SK-N-SH treated with all-trans-retinoic acid at 6 μM for 48 hours (cell line): ENCODE measurements around the gene NKAPD1.

Experiments
- ARNTL ChIP-seq: fragments of 450-650 bp; formaldehyde crosslinking; IDR thresholded peaks from 2 replicates; pipeline ENCODE4 v1.5.0; 2020; ENCODE audit warnings: low read depth, mild to moderate bottlenecking, moderate library complexity, borderline replicate concordance
- ISL1 ChIP-seq: fragments of 250-450 bp; sonication (Bioruptor Pico); IDR thresholded peaks from 2 replicates; pipeline ENCODE4 v2.1.2; 2022; ENCODE audit warnings: mild to moderate bottlenecking, moderate library complexity
- OSR1 ChIP-seq: fragments of 250-450 bp; sonication (Bioruptor Pico); IDR thresholded peaks from 2 replicates; pipeline ENCODE4 v1.8.0; 2022; ENCODE audit warnings: moderate library complexity, mild to moderate bottlenecking, inconsistent platforms
- RARB ChIP-seq: fragments of 250-450 bp; sonication (Bioruptor Pico); IDR thresholded peaks from 2 replicates; pipeline ENCODE4 v1.8.0; 2021; ENCODE audit warnings: mild to moderate bottlenecking, moderate library complexity
- SNAI2 ChIP-seq: fragments of 250-450 bp; sonication (Bioruptor Pico); IDR thresholded peaks from 2 replicates; pipeline ENCODE4 v1.5.0; 2020; ENCODE audit warnings: mild to moderate bottlenecking, moderate library complexity
- TCF4 ChIP-seq: fragments of 250-450 bp; sonication (Bioruptor Pico); IDR thresholded peaks from 2 replicates; pipeline ENCODE4 v1.8.0; 2021; ENCODE audit warnings: mild to moderate bottlenecking, moderate library complexity, borderline replicate concordance
- TOX ChIP-seq: fragments of 250-450 bp; sonication (Bioruptor Pico); IDR thresholded peaks from 2 replicates; pipeline ENCODE4 v1.8.0; 2021; ENCODE audit warnings: mild to moderate bottlenecking, moderate library complexity, borderline replicate concordance
- ZFP3 ChIP-seq: fragments of 250-450 bp; sonication (Bioruptor Pico); IDR thresholded peaks from 2 replicates; pipeline ENCODE4 v1.5.0; 2020; ENCODE audit warnings: mild to moderate bottlenecking, moderate library complexity
- ZNF8 ChIP-seq: fragments of 450-650 bp; formaldehyde crosslinking; IDR thresholded peaks from 2 replicates; pipeline ENCODE4 v1.5.0; 2020; ENCODE audit warnings: mild to moderate bottlenecking, moderate library complexity
- TF ChIP-seq, protein P1 (sequence below): fragments of 250-450 bp; sonication (Bioruptor Pico); IDR thresholded peaks from 2 replicates; pipeline ENCODE4 v1.8.0; 2021; ENCODE audit warnings: low read depth, mild to moderate bottlenecking, moderate library complexity, borderline replicate concordance
- TF ChIP-seq, protein P2 (sequence below): fragments of 250-450 bp; sonication (Bioruptor Pico); IDR thresholded peaks from 2 replicates; pipeline ENCODE4 v1.5.1; 2021; ENCODE audit warnings: mild to moderate bottlenecking, moderate library complexity
- TF ChIP-seq, protein P3 (sequence below): fragments of 250-450 bp; sonication (Bioruptor Pico); IDR thresholded peaks from 2 replicates; pipeline ENCODE4 v1.5.0; 2020; ENCODE audit warnings: mild to moderate bottlenecking, moderate library complexity
- TF ChIP-seq, protein P4 (sequence below): fragments of 250-450 bp; sonication (Bioruptor Pico); IDR thresholded peaks from 2 replicates; pipeline ENCODE4 v1.5.1; 2020; ENCODE audit warnings: low read depth, mild to moderate bottlenecking, moderate library complexity
- TF ChIP-seq, protein P5 (sequence below): fragments of 250-450 bp; sonication (Bioruptor Pico); IDR thresholded peaks from 2 replicates; pipeline ENCODE4 v1.8.0; 2020; ENCODE audit warnings: mild to moderate bottlenecking, moderate library complexity, borderline replicate concordance

DNA sequence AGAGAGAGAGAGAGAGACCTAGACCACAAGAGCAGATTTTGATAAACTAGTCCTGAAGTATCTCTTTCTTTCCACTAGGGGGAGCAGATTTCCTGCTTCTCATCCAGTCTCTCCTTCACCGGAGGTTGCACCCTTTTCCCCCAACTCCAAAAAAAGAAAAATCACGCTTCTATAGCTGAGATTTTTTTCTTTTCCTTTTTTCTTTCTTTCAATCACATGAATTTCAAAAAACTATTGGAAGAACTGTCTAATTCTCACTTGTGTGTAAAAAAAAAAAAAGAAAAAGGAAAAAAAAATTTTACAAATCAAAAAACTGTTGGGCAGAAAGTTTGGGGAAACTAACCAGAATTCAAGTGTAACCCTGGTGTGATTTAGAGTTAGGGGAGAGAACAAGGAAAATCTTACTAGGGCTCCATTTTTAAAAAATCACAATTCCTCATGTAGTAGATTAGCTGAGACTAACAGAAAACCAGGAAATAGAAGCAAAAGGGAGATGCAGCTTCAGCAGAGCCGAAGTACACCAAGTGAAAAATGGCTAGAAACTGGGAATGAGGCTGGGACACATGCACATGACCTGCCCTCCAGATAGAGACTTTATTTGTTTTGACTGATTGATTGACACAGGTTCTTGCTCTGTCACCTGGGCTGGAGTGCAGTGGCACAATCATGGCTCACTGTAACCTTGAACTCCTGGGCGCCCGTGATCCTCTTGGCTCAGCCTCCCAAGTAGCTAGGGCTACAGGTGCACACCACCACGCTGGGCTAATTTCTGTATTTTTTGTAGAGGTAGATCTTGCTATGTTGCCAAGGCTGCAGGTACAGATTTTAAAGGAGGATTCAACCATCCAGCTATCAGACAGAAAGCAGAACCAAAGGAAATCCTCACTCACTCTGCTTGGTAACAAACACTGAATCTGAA, 39.7 kb downstream of the NKAPD1 start:
- TF ChIP-seq, protein P1, sequence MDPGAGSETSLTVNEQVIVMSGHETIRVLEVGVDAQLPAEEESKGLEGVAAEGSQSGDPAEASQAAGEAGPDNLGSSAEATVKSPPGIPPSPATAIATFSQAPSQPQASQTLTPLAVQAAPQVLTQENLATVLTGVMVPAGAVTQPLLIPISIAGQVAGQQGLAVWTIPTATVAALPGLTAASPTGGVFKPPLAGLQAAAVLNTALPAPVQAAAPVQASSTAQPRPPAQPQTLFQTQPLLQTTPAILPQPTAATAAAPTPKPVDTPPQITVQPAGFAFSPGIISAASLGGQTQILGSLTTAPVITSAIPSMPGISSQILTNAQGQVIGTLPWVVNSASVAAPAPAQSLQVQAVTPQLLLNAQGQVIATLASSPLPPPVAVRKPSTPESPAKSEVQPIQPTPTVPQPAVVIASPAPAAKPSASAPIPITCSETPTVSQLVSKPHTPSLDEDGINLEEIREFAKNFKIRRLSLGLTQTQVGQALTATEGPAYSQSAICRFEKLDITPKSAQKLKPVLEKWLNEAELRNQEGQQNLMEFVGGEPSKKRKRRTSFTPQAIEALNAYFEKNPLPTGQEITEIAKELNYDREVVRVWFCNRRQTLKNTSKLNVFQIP, result no peak
- TF ChIP-seq OSR1 (no peak), ISL1 (CRISPR knock-in tag) (no peak), ARNTL (no peak), TCF4 (CRISPR knock-in tag) (no peak), ZNF8 (CRISPR knock-in tag) (no peak), TOX (no peak), RARB (no peak), SNAI2 (CRISPR knock-in tag) (no peak), ZFP3 (CRISPR knock-in tag) (no peak)
- TF ChIP-seq, protein P2, sequence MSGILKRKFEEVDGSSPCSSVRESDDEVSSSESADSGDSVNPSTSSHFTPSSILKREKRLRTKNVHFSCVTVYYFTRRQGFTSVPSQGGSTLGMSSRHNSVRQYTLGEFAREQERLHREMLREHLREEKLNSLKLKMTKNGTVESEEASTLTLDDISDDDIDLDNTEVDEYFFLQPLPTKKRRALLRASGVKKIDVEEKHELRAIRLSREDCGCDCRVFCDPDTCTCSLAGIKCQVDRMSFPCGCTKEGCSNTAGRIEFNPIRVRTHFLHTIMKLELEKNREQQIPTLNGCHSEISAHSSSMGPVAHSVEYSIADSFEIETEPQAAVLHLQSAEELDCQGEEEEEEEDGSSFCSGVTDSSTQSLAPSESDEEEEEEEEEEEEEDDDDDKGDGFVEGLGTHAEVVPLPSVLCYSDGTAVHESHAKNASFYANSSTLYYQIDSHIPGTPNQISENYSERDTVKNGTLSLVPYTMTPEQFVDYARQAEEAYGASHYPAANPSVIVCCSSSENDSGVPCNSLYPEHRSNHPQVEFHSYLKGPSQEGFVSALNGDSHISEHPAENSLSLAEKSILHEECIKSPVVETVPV, result no peak
- TF ChIP-seq, protein P3, sequence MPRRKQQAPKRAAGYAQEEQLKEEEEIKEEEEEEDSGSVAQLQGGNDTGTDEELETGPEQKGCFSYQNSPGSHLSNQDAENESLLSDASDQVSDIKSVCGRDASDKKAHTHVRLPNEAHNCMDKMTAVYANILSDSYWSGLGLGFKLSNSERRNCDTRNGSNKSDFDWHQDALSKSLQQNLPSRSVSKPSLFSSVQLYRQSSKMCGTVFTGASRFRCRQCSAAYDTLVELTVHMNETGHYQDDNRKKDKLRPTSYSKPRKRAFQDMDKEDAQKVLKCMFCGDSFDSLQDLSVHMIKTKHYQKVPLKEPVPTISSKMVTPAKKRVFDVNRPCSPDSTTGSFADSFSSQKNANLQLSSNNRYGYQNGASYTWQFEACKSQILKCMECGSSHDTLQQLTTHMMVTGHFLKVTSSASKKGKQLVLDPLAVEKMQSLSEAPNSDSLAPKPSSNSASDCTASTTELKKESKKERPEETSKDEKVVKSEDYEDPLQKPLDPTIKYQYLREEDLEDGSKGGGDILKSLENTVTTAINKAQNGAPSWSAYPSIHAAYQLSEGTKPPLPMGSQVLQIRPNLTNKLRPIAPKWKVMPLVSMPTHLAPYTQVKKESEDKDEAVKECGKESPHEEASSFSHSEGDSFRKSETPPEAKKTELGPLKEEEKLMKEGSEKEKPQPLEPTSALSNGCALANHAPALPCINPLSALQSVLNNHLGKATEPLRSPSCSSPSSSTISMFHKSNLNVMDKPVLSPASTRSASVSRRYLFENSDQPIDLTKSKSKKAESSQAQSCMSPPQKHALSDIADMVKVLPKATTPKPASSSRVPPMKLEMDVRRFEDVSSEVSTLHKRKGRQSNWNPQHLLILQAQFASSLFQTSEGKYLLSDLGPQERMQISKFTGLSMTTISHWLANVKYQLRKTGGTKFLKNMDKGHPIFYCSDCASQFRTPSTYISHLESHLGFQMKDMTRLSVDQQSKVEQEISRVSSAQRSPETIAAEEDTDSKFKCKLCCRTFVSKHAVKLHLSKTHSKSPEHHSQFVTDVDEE (CRISPR knock-in tag), result no peak
- TF ChIP-seq, protein P4, sequence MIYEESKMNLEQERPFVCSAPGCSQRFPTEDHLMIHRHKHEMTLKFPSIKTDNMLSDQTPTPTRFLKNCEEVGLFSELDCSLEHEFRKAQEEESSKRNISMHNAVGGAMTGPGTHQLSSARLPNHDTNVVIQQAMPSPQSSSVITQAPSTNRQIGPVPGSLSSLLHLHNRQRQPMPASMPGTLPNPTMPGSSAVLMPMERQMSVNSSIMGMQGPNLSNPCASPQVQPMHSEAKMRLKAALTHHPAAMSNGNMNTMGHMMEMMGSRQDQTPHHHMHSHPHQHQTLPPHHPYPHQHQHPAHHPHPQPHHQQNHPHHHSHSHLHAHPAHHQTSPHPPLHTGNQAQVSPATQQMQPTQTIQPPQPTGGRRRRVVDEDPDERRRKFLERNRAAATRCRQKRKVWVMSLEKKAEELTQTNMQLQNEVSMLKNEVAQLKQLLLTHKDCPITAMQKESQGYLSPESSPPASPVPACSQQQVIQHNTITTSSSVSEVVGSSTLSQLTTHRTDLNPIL (CRISPR knock-in tag), result no peak
- TF ChIP-seq, protein P5, sequence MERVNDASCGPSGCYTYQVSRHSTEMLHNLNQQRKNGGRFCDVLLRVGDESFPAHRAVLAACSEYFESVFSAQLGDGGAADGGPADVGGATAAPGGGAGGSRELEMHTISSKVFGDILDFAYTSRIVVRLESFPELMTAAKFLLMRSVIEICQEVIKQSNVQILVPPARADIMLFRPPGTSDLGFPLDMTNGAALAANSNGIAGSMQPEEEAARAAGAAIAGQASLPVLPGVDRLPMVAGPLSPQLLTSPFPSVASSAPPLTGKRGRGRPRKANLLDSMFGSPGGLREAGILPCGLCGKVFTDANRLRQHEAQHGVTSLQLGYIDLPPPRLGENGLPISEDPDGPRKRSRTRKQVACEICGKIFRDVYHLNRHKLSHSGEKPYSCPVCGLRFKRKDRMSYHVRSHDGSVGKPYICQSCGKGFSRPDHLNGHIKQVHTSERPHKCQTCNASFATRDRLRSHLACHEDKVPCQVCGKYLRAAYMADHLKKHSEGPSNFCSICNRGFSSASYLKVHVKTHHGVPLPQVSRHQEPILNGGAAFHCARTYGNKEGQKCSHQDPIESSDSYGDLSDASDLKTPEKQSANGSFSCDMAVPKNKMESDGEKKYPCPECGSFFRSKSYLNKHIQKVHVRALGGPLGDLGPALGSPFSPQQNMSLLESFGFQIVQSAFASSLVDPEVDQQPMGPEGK (CRISPR knock-in tag), result no peak
